Activated CD4-positive, alpha-beta T cell treated with anti-CD3 and anti-CD28 coated beads for 36 hours (primary cell): ENCODE results near the gene MST1. TPM values are rescaled to one million over a fixed set of nuclear protein-coding genes. Genes with fewer than 3 reads are reported as not detected.
"Not testable (repeated sequence)": the region's sequence is repeated elsewhere in the genome, so short reads cannot be mapped to it uniquely, and the experiment has no call there.

Experiments used
- ATAC-seq: fragments of 200-7000 bp; cut with Tn5 transposase; one replicate; pipeline ENCODE4 v1.10.0; 2021; ENCODE audit warnings: mild to moderate bottlenecking, moderate library complexity
- CTCF ChIA-PET: fragments of 350-600 bp; sonication (Branson Sonifier 250); formaldehyde crosslinking; loops from one replicate; lab custom pipeline; 2021; ENCODE audit warnings: antibody characterized with exemption; lab: Charles Lee
- POLR2A ChIA-PET: fragments of 350-600 bp; sonication (Branson Sonifier 250); formaldehyde crosslinking; loops from one replicate; lab custom pipeline; 2021; ENCODE audit warnings: antibody characterized with exemption, inconsistent platforms; lab: Charles Lee
- DNase-seq: peaks from one replicate; pipeline ENCODE4 v3.0.0-alpha.2; 2020
- H3K27ac Mint-ChIP-seq: one replicate; pipeline ENCODE4 v1.8.0; 2021; ENCODE audit warnings: mixed read lengths
- H3K27me3 Mint-ChIP-seq: one replicate; pipeline ENCODE4 v1.8.0; 2021; ENCODE audit warnings: mixed read lengths
- H3K36me3 Mint-ChIP-seq: one replicate; pipeline ENCODE4 v1.8.0; 2021; ENCODE audit warnings: low read depth, mixed read lengths
- H3K4me1 Mint-ChIP-seq: one replicate; pipeline ENCODE4 v1.8.0; 2021; ENCODE audit warnings: mixed read lengths
- H3K4me3 Mint-ChIP-seq: one replicate; pipeline ENCODE4 v1.8.0; 2021; ENCODE audit warnings: mild to moderate bottlenecking, moderate library complexity, mixed read lengths
- H3K9me3 Mint-ChIP-seq: one replicate; pipeline ENCODE4 v1.8.0; 2021; ENCODE audit warnings: low read depth, mixed read lengths
- intact Hi-C, 2 experiments: fragments of 100-400 bp; cut with DNase I in 1 of 2; cut with micrococcal nuclease in 1 of 2; formaldehyde crosslinking; loops; one replicate each; pipeline versions ENCODE4 v1.14.2 to v1.15.1; 2022 to 2024; cut with DNase I, micrococcal nuclease
- total RNA-seq, 2 experiments: library from RNA; stranded (reverse); gene quantifications; one replicate each; pipeline ENCODE4 v1.2.3, GENCODE V29; 2021

The MST1 gene
- total RNA-seq, 2 experiments from 2014 or later = 8.7 to 9.7 TPM

DNA sequence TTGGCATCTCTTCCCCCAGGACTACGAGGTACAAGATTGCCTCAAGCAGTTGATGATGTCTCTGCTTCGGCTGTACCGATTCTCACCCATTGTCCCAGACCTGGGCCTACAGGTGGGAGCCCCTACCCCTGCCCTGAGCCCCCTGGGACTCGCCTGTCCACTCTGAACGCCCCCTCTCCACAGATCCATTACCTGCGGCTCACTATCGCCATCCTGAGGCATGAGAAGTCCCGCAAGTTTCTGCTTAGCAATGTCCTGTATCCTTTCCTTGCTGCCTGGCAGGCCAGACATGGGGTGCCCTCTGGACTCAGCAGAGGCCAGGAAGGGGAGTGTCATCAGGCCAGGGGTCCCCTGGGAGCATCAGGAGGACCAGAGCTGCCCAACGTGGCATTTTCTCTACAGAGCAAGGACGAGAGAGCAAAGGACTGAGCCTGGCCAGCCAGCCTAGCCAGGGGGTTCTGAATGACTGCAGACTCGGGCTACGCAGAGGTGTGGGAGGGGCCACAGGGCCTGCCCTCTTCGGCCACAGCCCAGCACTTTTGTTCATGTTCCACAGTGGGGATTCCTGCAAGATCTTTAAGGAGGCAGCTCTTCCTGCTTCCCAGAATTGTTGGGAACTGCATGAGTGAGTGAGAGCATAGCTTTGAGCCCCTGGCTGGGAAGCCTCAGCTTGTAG lies 11.3 kb upstream of the MST1 start:
- Mint-ChIP-seq H3K4me1 (no peaks in the 10 kb centered on the region), H3K36me3 (peaks cover 8% of the 10 kb centered on the region), H3K27me3 (no peaks in the 10 kb centered on the region), H3K9me3 (no peaks in the 10 kb centered on the region), H3K4me3 (no peak overlapping the region), H3K27ac (no peak overlapping the region)
- CTCF ChIA-PET = interaction anchor here (0.6 to 2.5 kb wide), 6 partner anchors 33 to 533 kb away, joined by 3 to 8 read pairs (median 3); no protein-coding TSS in a partner anchor
- POLR2A ChIA-PET = interaction anchor here (1.1 kb wide), 1 partner anchor 23 kb away, joined by 4 read pairs; the partner anchor contains the start of gene GMPPB
- intact Hi-C loops = loop anchor here in 1 of 2 experiments (5.0 kb wide), 1 partner anchor 207 kb away; no protein-coding TSS in a partner anchor
- DNase-seq = no peak
- ATAC-seq = no peak

- ATAC-seq (no peak), DNase-seq (no peak)
- Mint-ChIP-seq H3K27me3 (no peaks in the 10 kb centered on the region), H3K27ac (no peak overlapping the region), H3K36me3 (peaks cover 8% of the 10 kb centered on the region), H3K4me3 (no peak overlapping the region), H3K4me1 (no peaks in the 10 kb centered on the region), H3K9me3 (no peaks in the 10 kb centered on the region)
- POLR2A ChIA-PET = interaction anchor here (0.6 kb wide), 1 partner anchor 1173 kb away, joined by 7 read pairs; no protein-coding TSS in a partner anchor
- intact Hi-C loops = loop anchor here in 1 of 2 experiments (5.0 kb wide), 1 partner anchor 207 kb away; no protein-coding TSS in a partner anchor
- CTCF ChIA-PET = interaction anchor here (2.5 kb wide), 1 partner anchor 160 kb away, joined by 8 read pairs; no protein-coding TSS in a partner anchor
These were observed 10.7 kb upstream of the MST1 start for GRCh38 chr3:49700014-49700413.

GRCh38 chr3:49699281-49699979 lies 10.2 kb upstream of the MST1 start:
- Mint-ChIP-seq H3K36me3 (peaks cover 8% of the 10 kb centered on the region), H3K4me3 (no peak overlapping the region), H3K27ac (no peak overlapping the region), H3K27me3 (no peaks in the 10 kb centered on the region), H3K4me1 (no peaks in the 10 kb centered on the region), H3K9me3 (no peaks in the 10 kb centered on the region)
- intact Hi-C loops = no loop called here
- POLR2A ChIA-PET = interaction anchor here (0.6 kb wide), 1 partner anchor 1172 kb away, joined by 7 read pairs; no protein-coding TSS in a partner anchor
- no peak for DNase-seq
- ATAC-seq = no peak
- CTCF ChIA-PET = no interaction called here

- intact Hi-C loops, H3K4me1 Mint-ChIP-seq, H3K9me3 Mint-ChIP-seq, POLR2A ChIA-PET, H3K27me3 Mint-ChIP-seq, H3K27ac Mint-ChIP-seq, DNase-seq, ATAC-seq, H3K4me3 Mint-ChIP-seq, H3K36me3 Mint-ChIP-seq: not testable (repeated sequence)
- CTCF ChIA-PET = interaction anchor here (0.9 kb wide), 1 partner anchor 24 kb away, joined by 4 read pairs; no protein-coding TSS in a partner anchor
These were observed 6.2 kb upstream of the MST1 start for GRCh38 chr3:49695350-49696015.

DNA sequence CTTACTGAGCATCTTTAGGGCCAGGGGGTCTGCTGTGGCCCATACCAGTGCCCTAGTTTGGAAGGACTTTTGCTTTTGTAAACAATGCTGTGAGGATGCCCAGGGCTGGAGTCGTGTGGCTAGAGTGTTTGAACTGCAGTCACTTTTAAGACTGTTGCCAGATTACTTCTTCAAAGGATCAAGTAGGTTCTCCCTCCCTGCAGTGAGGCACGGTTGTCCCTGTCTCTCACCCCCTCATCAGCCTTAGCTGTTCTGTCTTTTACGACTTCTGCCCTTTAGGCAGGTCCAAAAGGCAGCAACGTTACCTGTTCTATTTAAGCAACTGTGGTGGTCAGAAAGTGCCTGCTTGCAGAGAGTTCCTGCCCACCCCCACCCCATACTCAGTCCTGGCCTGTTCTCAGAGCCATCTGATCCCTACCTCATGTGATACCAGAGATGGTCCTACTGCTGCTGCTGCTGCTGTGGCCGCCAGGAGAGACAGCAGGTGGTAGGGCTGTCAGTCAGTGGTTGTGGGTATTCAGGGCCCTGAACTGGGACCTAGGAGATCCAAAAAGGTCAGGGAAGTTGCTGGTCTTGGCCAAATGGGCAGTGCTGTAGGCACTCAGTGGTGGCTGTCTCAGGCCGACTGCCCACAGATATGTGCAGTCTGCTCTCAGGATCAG lies 5.3 kb upstream of the MST1 start:
- CTCF ChIA-PET = interaction anchor here (0.9 kb wide), 2 partner anchors 25 kb away, joined by 3 to 4 read pairs; no protein-coding TSS in a partner anchor
- H3K4me3 Mint-ChIP-seq, H3K36me3 Mint-ChIP-seq, intact Hi-C loops, H3K27ac Mint-ChIP-seq, H3K9me3 Mint-ChIP-seq, DNase-seq, ATAC-seq, H3K27me3 Mint-ChIP-seq: not testable (repeated sequence)
- H3K4me1 Mint-ChIP-seq = peaks cover 17% of the 10 kb centered on the region
- POLR2A ChIA-PET = interaction anchor here (0.6 kb wide), 1 partner anchor 52 kb away, joined by 7 read pairs; no protein-coding TSS in a partner anchor

DNA sequence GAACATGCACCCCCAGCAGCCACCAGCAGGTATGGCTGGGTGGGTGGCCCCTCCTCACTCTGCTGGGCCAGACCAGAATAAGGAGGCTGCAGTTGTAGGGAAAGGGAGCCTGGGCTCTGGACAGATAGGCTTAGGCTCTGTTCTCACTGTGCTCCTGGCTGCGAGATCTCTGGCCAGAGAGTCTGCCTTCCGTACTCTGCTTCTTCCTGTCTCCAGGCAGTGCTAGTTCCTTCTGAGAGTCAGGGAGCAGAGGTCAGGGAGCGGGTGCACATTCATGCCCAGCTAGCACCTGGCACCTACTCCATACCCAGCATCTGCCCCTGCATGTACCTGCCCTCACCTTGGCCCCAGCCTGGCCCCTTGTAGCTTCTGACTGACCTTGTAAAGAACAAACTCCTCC lies 2.2 kb upstream of the MST1 start:
- ATAC-seq, intact Hi-C loops, CTCF ChIA-PET, H3K27me3 Mint-ChIP-seq, DNase-seq, H3K27ac Mint-ChIP-seq, H3K36me3 Mint-ChIP-seq, H3K4me3 Mint-ChIP-seq, H3K9me3 Mint-ChIP-seq, POLR2A ChIA-PET: not testable (repeated sequence)
- peaks cover 28% of the 10 kb centered on the region for H3K4me1 Mint-ChIP-seq

DNA sequence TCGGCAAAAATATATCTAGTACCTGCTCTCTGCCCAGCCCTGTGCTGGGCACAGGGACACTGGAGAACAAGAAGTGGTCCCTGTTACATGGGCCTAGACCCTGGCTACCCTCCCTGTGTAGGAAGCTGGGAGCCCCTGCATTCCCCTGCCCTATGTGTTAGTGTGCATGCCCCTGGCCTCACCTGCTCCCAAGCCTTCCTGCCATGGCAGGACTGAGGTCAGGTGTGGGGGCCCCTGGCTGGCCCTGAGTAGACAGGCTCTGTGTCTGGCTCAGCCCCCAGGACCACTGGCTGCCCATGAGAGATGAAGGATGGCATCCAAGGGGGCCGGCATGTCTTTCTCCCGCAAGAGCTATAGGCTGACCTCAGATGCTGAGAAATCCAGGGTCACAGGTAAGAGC lies 1.6 kb upstream of the MST1 start:
- Mint-ChIP-seq H3K4me1 (peaks cover 30% of the 10 kb centered on the region), H3K4me3 (peak overlapping the region; percentile 90)
- intact Hi-C loops, DNase-seq, ATAC-seq, POLR2A ChIA-PET, H3K27me3 Mint-ChIP-seq, H3K9me3 Mint-ChIP-seq, H3K27ac Mint-ChIP-seq, H3K36me3 Mint-ChIP-seq: not testable (repeated sequence)
- CTCF ChIA-PET = interaction anchor here (0.6 kb wide), 1 partner anchor 188 kb away, joined by 4 read pairs; no protein-coding TSS in a partner anchor

DNA sequence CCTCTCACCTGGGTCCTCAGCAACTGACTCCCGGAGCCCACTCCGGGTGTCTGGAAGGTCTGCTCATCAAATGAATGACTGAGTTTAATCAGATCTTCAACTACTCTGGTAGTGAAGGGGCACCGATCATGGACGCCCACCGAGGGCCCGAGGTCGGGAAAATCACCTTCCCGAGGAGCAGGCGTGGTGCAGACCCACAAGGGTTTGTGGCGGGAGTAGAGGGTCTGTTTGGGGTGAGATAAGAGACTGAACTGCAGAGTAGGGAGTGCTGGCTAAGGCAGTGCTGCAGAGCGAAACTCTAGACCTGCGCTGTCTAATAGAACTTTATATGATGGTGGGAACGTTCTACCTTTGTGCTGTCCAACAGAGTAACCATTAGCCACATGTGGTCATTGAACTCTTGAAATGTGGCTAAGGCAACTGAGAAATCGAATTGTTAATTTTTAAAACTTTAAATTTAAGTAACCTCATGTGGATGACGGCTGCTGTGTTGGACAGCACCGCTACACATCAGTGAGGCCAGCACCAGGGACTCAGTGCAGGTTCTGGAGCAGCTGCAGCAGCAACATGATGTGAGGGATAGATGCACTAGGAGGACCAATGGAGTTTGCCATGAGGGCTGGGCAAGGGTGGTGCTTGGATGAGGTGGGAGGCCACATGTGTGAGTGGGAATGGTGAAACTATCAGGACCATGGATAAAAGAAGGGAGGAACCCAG lies 792 bp upstream of the MST1 start:
- POLR2A ChIA-PET, H3K9me3 Mint-ChIP-seq, DNase-seq, ATAC-seq, H3K36me3 Mint-ChIP-seq, H3K27me3 Mint-ChIP-seq: not testable (repeated sequence)
- CTCF ChIA-PET = interaction anchor here (0.6 kb wide), 1 partner anchor 189 kb away, joined by 4 read pairs; no protein-coding TSS in a partner anchor
- Mint-ChIP-seq H3K4me1 (peaks cover 30% of the 10 kb centered on the region), H3K27ac (peak overlapping the region; percentile 90), H3K4me3 (peak overlapping the region; percentile 90)
- intact Hi-C loops = loop anchor here (1.0 to 5.0 kb wide), 8 partner anchors 15 to 667 kb away; partner anchors contain the start of genes APEH (in 2 of the 2), AMIGO3 (in 1 of the 2), BSN (in 1 of the 2) and DAG1 (in 1 of the 2)

- H3K9me3 Mint-ChIP-seq, H3K36me3 Mint-ChIP-seq, CTCF ChIA-PET, H3K27me3 Mint-ChIP-seq: not testable (repeated sequence)
- Mint-ChIP-seq H3K27ac (peak overlapping the region; percentile 90), H3K4me3 (peak overlapping the region; percentile 90), H3K4me1 (peaks cover 30% of the 10 kb centered on the region)
- peak; percentile 35 for DNase-seq
- POLR2A ChIA-PET = interaction anchor here (0.6 kb wide), 1 partner anchor 924 kb away, joined by 3 read pairs; no protein-coding TSS in a partner anchor
- peak; percentile 2 for ATAC-seq
- intact Hi-C loops = loop anchor here (1.0 to 5.0 kb wide), 8 partner anchors 14 to 669 kb away; partner anchors contain the start of genes APEH (in 2 of the 2), AMIGO3 (in 1 of the 2), BSN (in 1 of the 2) and DAG1 (in 1 of the 2)
These were observed 782 bp downstream of the MST1 start for GRCh38 chr3:49688338-49689045.
